ENCODE results near the gene KLHL2.
"Not testable (repeated sequence)": the region's sequence is repeated elsewhere in the genome, so short reads cannot be mapped to it uniquely, and the experiment has no call there.

KLHL2 gene

DNA sequence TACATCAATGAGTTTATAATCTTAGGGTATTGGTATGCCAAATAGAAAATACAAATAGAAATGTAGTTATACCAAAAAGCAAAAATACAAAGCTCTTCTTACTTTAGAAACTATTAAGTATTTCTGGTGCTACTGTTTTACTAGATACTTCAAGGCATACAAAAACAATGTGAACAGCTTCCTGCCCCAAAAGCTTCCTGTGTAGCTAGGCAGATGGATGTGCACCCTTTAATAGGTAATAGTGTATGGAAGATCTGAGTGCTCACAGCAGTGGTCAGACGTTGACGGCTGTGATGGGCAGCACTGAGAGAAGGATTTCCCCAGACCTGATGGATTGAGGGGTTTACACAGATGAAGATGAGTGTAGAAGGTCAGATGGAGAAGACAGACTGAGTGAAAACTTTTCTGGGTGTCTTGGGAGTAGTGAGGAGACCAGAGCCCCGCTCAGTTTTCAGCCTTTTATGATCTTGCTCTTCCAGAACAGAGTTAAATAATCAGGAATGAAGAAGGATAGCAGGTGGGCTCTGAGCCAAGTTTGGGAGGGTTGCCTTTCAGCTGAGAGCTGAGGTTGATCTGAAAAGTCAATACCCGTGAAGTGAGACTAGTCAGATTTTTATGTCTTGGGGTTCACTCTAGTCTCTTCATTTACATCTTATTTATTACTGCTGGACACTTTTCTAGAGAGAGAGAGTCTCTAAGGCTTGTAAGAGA, 22.3 kb downstream of the KLHL2 start:
- not testable (repeated sequence) for H3K27ac ChIP-seq (ENCODE audit: low read depth in 2 of 2, low read length in 2 of 2); H3K36me3 ChIP-seq (ENCODE audit: control insufficient read depth in 2 of 2, insufficient read depth in 2 of 2, low read length in 2 of 2); H3K27me3 ChIP-seq (ENCODE audit: control insufficient read depth in 2 of 2, insufficient read depth in 2 of 2, low read length in 2 of 2); H3K9ac ChIP-seq (ENCODE audit: low read depth in 1 of 2, low read length in 2 of 2); H3K4me3 ChIP-seq (ENCODE audit: low read length in 2 of 2); H3K4me1 ChIP-seq (ENCODE audit: control insufficient read depth in 2 of 2, insufficient read depth in 2 of 2, low read length in 2 of 2); H3K9me3 ChIP-seq (ENCODE audit: control insufficient read depth in 2 of 2, low read length in 2 of 2)

DNA sequence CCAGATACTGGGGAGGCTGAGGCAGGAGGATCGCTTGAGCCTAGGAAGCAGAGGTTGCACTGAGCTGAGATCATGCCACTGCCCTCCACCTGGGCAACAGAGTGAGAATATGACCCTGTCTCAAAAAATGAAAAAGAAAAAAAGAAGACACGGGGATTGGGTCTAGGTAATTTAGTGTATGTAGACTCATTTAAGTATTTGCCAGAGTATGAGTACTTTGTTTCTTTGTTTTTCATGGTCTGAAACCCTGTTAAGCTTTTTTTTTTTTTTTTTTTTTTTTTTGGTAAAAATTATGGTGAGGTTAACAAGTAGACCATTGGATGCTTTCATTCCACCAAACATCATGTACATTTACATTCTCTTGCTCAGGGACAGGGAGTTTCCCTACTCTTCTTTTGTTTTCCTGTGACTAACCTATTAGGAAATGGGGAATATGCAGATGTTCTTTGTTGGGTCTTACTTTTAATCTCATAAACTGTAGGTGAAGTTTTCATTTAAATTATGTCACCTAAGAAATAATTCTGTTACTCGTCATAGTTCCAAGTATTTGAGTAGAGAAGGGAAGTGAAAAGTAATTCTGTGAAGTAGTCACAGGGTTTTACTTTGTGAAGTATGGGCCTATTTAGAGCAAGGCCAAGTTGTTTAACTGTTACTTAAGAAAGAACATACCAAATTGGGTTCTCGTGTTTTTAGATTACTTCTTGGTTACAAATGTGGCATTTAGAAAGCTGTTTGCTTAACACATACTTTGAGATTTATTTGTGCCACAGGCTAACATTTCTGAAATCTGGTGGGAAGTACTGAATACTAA, 25.5 kb downstream of the KLHL2 start:
- not testable (repeated sequence) for H3K27me3 ChIP-seq (ENCODE audit: control insufficient read depth in 2 of 2, insufficient read depth in 2 of 2, low read length in 2 of 2); H3K4me1 ChIP-seq (ENCODE audit: control insufficient read depth in 2 of 2, insufficient read depth in 2 of 2, low read length in 2 of 2); H3K36me3 ChIP-seq (ENCODE audit: control insufficient read depth in 2 of 2, insufficient read depth in 2 of 2, low read length in 2 of 2); H3K4me3 ChIP-seq (ENCODE audit: low read length in 2 of 2); H3K27ac ChIP-seq (ENCODE audit: low read depth in 2 of 2, low read length in 2 of 2); H3K9ac ChIP-seq (ENCODE audit: low read depth in 1 of 2, low read length in 2 of 2); H3K9me3 ChIP-seq (ENCODE audit: control insufficient read depth in 2 of 2, low read length in 2 of 2)

DNA sequence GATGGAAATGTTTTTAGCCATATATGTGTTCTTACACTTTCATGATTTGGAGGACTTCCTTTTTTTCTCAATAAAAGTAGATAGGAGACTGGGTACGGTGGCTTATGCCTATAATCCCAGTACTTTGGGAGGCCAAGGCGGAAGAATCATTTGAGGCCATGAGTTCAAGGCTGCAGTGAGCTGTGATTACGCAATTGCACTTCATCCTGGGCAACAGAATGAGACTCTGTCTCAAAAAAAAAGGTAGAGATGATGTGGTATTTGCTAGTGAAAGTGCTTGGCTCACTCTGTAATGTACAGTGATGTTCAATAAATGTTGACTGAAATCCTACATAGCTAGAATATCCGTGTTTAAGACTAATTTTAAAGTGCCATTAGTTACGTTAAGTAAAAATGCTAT, 27.4 kb downstream of the KLHL2 start:
- H3K4me3 ChIP-seq (ENCODE audit: low read length in 2 of 2): no peak overlapping the region
- H3K27me3 ChIP-seq (ENCODE audit: control insufficient read depth in 2 of 2, insufficient read depth in 2 of 2, low read length in 2 of 2): no peaks in the 10 kb centered on the region
- no peaks in the 10 kb centered on the region for H3K4me1 ChIP-seq (ENCODE audit: control insufficient read depth in 2 of 2, insufficient read depth in 2 of 2, low read length in 2 of 2)
- H3K9ac ChIP-seq (ENCODE audit: low read depth in 1 of 2, low read length in 2 of 2): no peak overlapping the region
- no peaks in the 10 kb centered on the region for H3K9me3 ChIP-seq (ENCODE audit: control insufficient read depth in 2 of 2, low read length in 2 of 2)
- no peak overlapping the region for H3K27ac ChIP-seq (ENCODE audit: low read depth in 2 of 2, low read length in 2 of 2)
- H3K36me3 ChIP-seq (ENCODE audit: control insufficient read depth in 2 of 2, insufficient read depth in 2 of 2, low read length in 2 of 2): peaks cover 0 to 2% of the 10 kb centered on the region in 2 donors

DNA sequence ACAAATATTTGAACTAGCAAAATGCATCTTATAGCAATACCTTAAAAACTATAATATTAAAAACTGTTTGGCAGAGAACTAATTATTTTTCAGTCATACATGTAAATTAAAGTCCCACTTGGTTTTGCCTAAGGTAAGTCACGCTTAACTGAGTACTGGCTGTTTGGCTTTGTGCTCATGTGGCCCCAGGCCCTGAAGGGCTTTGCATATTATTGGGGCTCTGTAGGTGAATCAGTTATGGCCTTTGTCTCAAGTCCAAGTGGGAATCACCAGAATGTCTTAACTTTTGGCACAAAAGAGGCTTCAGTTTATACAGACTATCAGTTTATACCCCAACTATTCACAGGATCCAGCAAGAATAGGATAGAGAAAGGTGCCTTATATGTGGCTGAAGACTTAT, 29.5 kb downstream of the KLHL2 start:
- not testable (repeated sequence) for H3K9me3 ChIP-seq (ENCODE audit: control insufficient read depth in 2 of 2, low read length in 2 of 2); H3K36me3 ChIP-seq (ENCODE audit: control insufficient read depth in 2 of 2, insufficient read depth in 2 of 2, low read length in 2 of 2); H3K4me1 ChIP-seq (ENCODE audit: control insufficient read depth in 2 of 2, insufficient read depth in 2 of 2, low read length in 2 of 2); H3K27me3 ChIP-seq (ENCODE audit: control insufficient read depth in 2 of 2, insufficient read depth in 2 of 2, low read length in 2 of 2); H3K4me3 ChIP-seq (ENCODE audit: low read length in 2 of 2); H3K9ac ChIP-seq (ENCODE audit: low read depth in 1 of 2, low read length in 2 of 2); H3K27ac ChIP-seq (ENCODE audit: low read depth in 2 of 2, low read length in 2 of 2)

DNA sequence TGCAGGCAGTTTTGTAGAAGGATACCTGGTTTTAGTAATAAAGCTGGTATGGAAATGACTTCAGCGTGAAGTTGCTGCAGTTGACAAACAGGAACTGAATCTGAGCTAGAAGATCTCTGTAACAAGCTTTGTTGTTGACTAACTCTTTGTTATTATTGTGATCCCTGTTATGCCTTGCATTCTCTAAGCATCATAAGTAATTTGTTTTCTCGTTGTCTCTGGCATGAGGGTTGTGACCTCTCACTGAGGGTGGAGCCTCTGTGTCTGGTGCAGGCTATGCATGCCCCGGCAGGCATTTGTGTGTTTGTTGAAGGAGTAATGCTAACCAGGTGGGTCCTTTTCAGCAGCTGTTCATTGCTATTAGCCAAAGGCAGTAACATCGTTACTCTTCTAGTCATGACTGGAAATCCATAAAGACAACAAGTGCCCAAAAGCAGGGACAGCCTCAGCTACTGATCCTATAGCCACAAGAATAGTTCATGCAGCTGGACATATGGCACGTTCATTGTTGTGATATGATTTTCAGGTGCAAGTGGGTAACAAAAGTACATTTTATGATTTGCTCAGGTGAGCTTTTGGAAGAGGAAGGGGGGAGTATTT, 30.8 kb downstream of the KLHL2 start:
- not testable (repeated sequence) for H3K9ac ChIP-seq (ENCODE audit: low read depth in 1 of 2, low read length in 2 of 2); H3K27ac ChIP-seq (ENCODE audit: low read depth in 2 of 2, low read length in 2 of 2)

DNA sequence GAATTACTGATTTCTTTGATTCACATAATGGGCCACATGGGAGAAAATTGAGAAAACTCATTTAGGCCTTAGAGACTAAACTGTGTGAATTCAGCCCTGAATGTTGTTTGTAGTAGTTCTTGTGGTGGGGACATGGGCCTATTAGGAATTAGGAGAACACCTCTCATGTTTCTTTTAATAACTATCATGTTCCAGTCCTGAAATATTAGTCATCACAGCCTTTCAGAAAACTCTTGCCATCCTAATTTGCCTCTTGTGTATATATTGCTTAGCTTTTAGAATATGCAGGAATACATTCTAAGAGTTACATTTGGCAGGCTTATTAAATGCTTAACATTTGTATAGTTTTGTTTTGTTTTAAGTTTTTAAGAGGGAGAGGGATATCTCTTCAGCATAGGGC, 33.4 kb downstream of the KLHL2 start:
- H3K9me3 ChIP-seq (ENCODE audit: control insufficient read depth in 2 of 2, low read length in 2 of 2); H3K36me3 ChIP-seq (ENCODE audit: control insufficient read depth in 2 of 2, insufficient read depth in 2 of 2, low read length in 2 of 2); H3K27me3 ChIP-seq (ENCODE audit: control insufficient read depth in 2 of 2, insufficient read depth in 2 of 2, low read length in 2 of 2); H3K9ac ChIP-seq (ENCODE audit: low read depth in 1 of 2, low read length in 2 of 2); H3K27ac ChIP-seq (ENCODE audit: low read depth in 2 of 2, low read length in 2 of 2); H3K4me1 ChIP-seq (ENCODE audit: control insufficient read depth in 2 of 2, insufficient read depth in 2 of 2, low read length in 2 of 2); H3K4me3 ChIP-seq (ENCODE audit: low read length in 2 of 2): not testable (repeated sequence)

More for the DNA sequence above, 30.8 kb downstream of the KLHL2 start:
- not testable (repeated sequence) for H3K36me3 ChIP-seq (ENCODE audit: control insufficient read depth in 2 of 2, insufficient read depth in 2 of 2, low read length in 2 of 2); H3K4me3 ChIP-seq (ENCODE audit: low read length in 2 of 2); H3K9me3 ChIP-seq (ENCODE audit: control insufficient read depth in 2 of 2, low read length in 2 of 2); H3K27me3 ChIP-seq (ENCODE audit: control insufficient read depth in 2 of 2, insufficient read depth in 2 of 2, low read length in 2 of 2); H3K4me1 ChIP-seq (ENCODE audit: control insufficient read depth in 2 of 2, insufficient read depth in 2 of 2, low read length in 2 of 2)

DNA sequence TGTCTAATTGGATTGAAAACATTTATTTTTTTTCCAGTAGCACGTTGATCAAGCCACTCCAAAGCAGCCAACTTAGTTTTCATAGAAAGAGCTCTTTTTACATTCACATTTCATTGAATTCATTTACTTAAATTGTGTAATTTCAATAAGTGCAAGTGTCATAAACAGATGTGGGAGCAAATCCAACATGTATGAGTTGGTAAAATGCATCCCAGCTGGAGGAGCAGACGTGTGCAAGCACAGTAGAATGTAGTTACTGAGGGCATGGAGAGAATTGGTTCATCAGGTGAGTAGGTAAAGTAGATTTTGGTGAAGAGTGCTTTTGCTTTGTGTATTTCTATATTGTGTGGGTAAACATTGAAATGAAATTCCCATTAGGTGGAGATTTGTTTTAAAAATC, 36.8 kb downstream of the KLHL2 start:
- H3K4me1 ChIP-seq (ENCODE audit: control insufficient read depth in 2 of 2, insufficient read depth in 2 of 2, low read length in 2 of 2); H3K9me3 ChIP-seq (ENCODE audit: control insufficient read depth in 2 of 2, low read length in 2 of 2); H3K9ac ChIP-seq (ENCODE audit: low read depth in 1 of 2, low read length in 2 of 2); H3K27ac ChIP-seq (ENCODE audit: low read depth in 2 of 2, low read length in 2 of 2); H3K36me3 ChIP-seq (ENCODE audit: control insufficient read depth in 2 of 2, insufficient read depth in 2 of 2, low read length in 2 of 2); H3K4me3 ChIP-seq (ENCODE audit: low read length in 2 of 2); H3K27me3 ChIP-seq (ENCODE audit: control insufficient read depth in 2 of 2, insufficient read depth in 2 of 2, low read length in 2 of 2): not testable (repeated sequence)

DNA sequence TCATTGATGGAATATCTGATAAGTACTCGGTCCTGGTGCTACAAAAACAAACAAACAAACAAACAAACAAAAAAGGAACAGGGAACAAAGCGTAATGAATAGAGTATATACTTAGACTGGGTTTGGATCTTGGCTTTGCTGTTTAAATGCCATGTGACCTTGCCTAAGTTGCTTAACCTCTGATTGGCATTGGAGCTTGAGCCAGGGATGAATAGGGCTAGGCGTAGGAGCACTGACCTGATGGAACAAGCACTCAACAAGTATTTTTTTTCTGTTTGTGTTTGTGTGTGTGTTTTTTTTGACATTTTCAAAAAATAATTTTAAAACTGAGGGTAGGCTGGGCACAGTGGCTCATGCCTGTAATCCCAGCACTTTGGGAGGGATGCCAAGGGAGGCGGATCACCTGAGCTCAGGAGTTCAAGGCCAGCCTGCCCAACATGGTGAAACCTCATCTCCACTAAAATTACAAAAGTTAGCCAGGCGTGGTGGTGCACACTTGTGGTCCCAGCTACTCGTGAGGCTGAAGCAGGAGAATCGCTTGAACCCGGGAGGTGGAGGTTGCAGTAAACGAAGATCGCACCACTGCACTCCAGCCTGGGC, 37.3 kb downstream of the KLHL2 start:
- not testable (repeated sequence) for H3K4me3 ChIP-seq (ENCODE audit: low read length in 2 of 2); H3K27me3 ChIP-seq (ENCODE audit: control insufficient read depth in 2 of 2, insufficient read depth in 2 of 2, low read length in 2 of 2); H3K4me1 ChIP-seq (ENCODE audit: control insufficient read depth in 2 of 2, insufficient read depth in 2 of 2, low read length in 2 of 2); H3K27ac ChIP-seq (ENCODE audit: low read depth in 2 of 2, low read length in 2 of 2); H3K9ac ChIP-seq (ENCODE audit: low read depth in 1 of 2, low read length in 2 of 2); H3K36me3 ChIP-seq (ENCODE audit: control insufficient read depth in 2 of 2, insufficient read depth in 2 of 2, low read length in 2 of 2); H3K9me3 ChIP-seq (ENCODE audit: control insufficient read depth in 2 of 2, low read length in 2 of 2)

DNA sequence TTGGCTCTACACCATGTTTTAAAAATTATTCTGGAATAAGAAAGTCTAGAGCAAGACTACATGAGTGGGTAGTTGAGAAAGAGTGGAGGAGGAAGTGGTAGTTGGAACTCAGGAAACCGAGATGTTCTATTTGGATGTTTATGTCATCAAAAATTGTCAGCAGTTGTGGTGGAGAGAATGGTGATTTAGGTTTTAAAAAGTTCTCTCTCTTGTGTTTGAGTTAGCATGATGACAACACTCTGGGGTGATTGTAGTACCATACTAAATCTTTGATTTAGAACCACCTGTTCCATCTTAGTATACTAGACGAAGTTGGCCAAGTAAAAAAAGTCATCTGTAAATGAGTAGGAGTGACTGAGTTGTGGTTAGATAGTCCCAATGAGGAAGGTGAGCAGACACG, 40.7 kb downstream of the KLHL2 start:
- Histone ChIP-seq H3K27me3 (ENCODE audit: control insufficient read depth in 2 of 2, insufficient read depth in 2 of 2, low read length in 2 of 2) (no peaks in the 10 kb centered on the region), H3K9me3 (ENCODE audit: control insufficient read depth in 2 of 2, low read length in 2 of 2) (no peaks in the 10 kb centered on the region), H3K4me1 (ENCODE audit: control insufficient read depth in 2 of 2, insufficient read depth in 2 of 2, low read length in 2 of 2) (no peaks in the 10 kb centered on the region), H3K36me3 (ENCODE audit: control insufficient read depth in 2 of 2, insufficient read depth in 2 of 2, low read length in 2 of 2) (no peaks in the 10 kb centered on the region), H3K9ac (ENCODE audit: low read depth in 1 of 2, low read length in 2 of 2) (no peak overlapping the region), H3K4me3 (ENCODE audit: low read length in 2 of 2) (no peak overlapping the region), H3K27ac (ENCODE audit: low read depth in 2 of 2, low read length in 2 of 2) (no peak overlapping the region)

DNA sequence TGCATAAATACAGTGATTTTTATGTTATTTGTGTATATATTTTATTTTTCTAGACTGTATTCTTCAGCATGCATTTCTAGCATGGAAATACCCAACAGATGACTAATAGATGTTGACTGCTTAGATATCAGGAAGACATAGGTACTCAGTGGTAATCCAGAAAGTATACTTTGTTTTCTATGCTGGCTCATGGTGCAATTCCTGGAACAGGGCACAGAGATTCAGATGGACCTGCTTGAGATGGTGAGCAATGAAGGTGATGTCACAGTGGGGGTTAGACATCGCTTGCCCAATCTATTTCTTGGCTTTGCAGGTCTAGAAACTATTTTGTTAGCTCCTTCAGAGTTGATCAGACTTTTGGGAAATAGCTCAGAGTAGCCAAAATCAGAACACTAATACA, 41.5 kb downstream of the KLHL2 start:
- H3K27ac ChIP-seq (ENCODE audit: low read depth in 2 of 2, low read length in 2 of 2); H3K9me3 ChIP-seq (ENCODE audit: control insufficient read depth in 2 of 2, low read length in 2 of 2); H3K27me3 ChIP-seq (ENCODE audit: control insufficient read depth in 2 of 2, insufficient read depth in 2 of 2, low read length in 2 of 2); H3K4me1 ChIP-seq (ENCODE audit: control insufficient read depth in 2 of 2, insufficient read depth in 2 of 2, low read length in 2 of 2); H3K9ac ChIP-seq (ENCODE audit: low read depth in 1 of 2, low read length in 2 of 2); H3K4me3 ChIP-seq (ENCODE audit: low read length in 2 of 2); H3K36me3 ChIP-seq (ENCODE audit: control insufficient read depth in 2 of 2, insufficient read depth in 2 of 2, low read length in 2 of 2): not testable (repeated sequence)
